ENCODE results near the gene NFATC3.

NFATC3 gene

GRCh38 chr16:68246121-68246520 lies 161.0 kb downstream of the NFATC3 start:
- ChIA-PET POLR2A (interaction anchor here (1.4 kb wide), 1 partner anchor 18 kb away, joined by 5 read pairs; no protein-coding TSS in a partner anchor), CTCF (interaction anchor here (1.2 kb wide), 1 partner anchor 18 kb away, joined by 5 read pairs; the partner anchor contains the start of gene SLC7A6)
- no peak for DNase-seq (ENCODE audit: extremely low spot score)
- TF ChIP-seq FOXM1 (IDR thresholded peaks at IDR 0.05; ENCODE audit: borderline replicate concordance): no peak

- TF ChIP-seq FOXM1 (IDR thresholded peaks at IDR 0.05; ENCODE audit: borderline replicate concordance) (no peak), ARNT (IDR thresholded peaks at IDR 0.05) (no peak), NFRKB (IDR thresholded peaks at IDR 0.05) (no peak), L3MBTL2 (conservative IDR thresholded peaks at IDR 0.05) (no peak), FOXK2 (IDR thresholded peaks at IDR 0.05) (no peak), TARDBP (IDR thresholded peaks at IDR 0.05) (no peak), CTBP1 (IDR thresholded peaks at IDR 0.05; ENCODE audit: borderline replicate concordance) (no peak), BHLHE40 (IDR thresholded peaks at IDR 0.05; ENCODE audit: borderline replicate concordance) (no peak), ELF4 (IDR thresholded peaks at IDR 0.05) (no peak), LEF1 (IDR thresholded peaks at IDR 0.05; ENCODE audit: borderline replicate concordance) (no peak), HDGF (IDR thresholded peaks at IDR 0.05; ENCODE audit: borderline replicate concordance) (no peak), SP1 (IDR thresholded peaks at IDR 0.05) (no peak), FOXA1 (IDR thresholded peaks at IDR 0.05) (no peak), ZNF384 (IDR thresholded peaks at IDR 0.05) (no peak), PKNOX1 (IDR thresholded peaks at IDR 0.05) (no peak), SUZ12 (IDR thresholded peaks at IDR 0.05) (no peak)
- ChIA-PET POLR2A (no interaction called here), CTCF (interaction anchor here (1.2 kb wide), 1 partner anchor 17 kb away, joined by 5 read pairs; the partner anchor contains the start of gene SLC7A6)
- no peak for DNase-seq (ENCODE audit: extremely low spot score)
Observed at GRCh38 chr16:68246666-68247065, 161.5 kb downstream of the NFATC3 start.

GRCh38 chr16:68247400-68247799 lies 162.2 kb downstream of the NFATC3 start:
- CTCF ChIA-PET: no interaction called here
- no peak for DNase-seq (ENCODE audit: extremely low spot score)
- TF ChIP-seq HDGF (IDR thresholded peaks at IDR 0.05; ENCODE audit: borderline replicate concordance) (no peak), LEF1 (IDR thresholded peaks at IDR 0.05; ENCODE audit: borderline replicate concordance) (no peak), L3MBTL2 (conservative IDR thresholded peaks at IDR 0.05) (no peak), ARNT (IDR thresholded peaks at IDR 0.05) (no peak)
- POLR2A ChIA-PET: interaction anchor here (1.1 kb wide), 1 partner anchor 10 kb away, joined by 3 read pairs; no protein-coding TSS in a partner anchor

- CTCF ChIA-PET: no interaction called here
- POLR2A ChIA-PET: interaction anchor here (0.7 to 1.1 kb wide), 2 partner anchors 10 to 368 kb away, joined by 3 read pairs; no protein-coding TSS in a partner anchor
Observed at GRCh38 chr16:68247932-68248331, 162.8 kb downstream of the NFATC3 start.

GRCh38 chr16:68249371-68249770 lies 164.2 kb downstream of the NFATC3 start:
- TF ChIP-seq CTBP1 (IDR thresholded peaks at IDR 0.05; ENCODE audit: borderline replicate concordance): no peak
- no peak for TF ChIP-seq L3MBTL2 (conservative IDR thresholded peaks at IDR 0.05)
- TF ChIP-seq ZNF384 (IDR thresholded peaks at IDR 0.05): no peak
- no peak for TF ChIP-seq FOXM1 (IDR thresholded peaks at IDR 0.05; ENCODE audit: borderline replicate concordance)
- no peak for TF ChIP-seq LEF1 (IDR thresholded peaks at IDR 0.05; ENCODE audit: borderline replicate concordance)
- TF ChIP-seq ARNT (IDR thresholded peaks at IDR 0.05): no peak
- TF ChIP-seq NFRKB (IDR thresholded peaks at IDR 0.05): no peak
- TF ChIP-seq SP1 (IDR thresholded peaks at IDR 0.05): no peak
- TF ChIP-seq BHLHE40 (IDR thresholded peaks at IDR 0.05; ENCODE audit: borderline replicate concordance): no peak
- TF ChIP-seq FOXK2 (IDR thresholded peaks at IDR 0.05): no peak
- TF ChIP-seq ELF4 (IDR thresholded peaks at IDR 0.05): no peak
- TF ChIP-seq FOXA1 (IDR thresholded peaks at IDR 0.05): no peak
- no peak for TF ChIP-seq PKNOX1 (IDR thresholded peaks at IDR 0.05)
- TF ChIP-seq SUZ12 (IDR thresholded peaks at IDR 0.05): no peak
- TF ChIP-seq HDGF (IDR thresholded peaks at IDR 0.05; ENCODE audit: borderline replicate concordance): no peak
- ChIA-PET POLR2A (interaction anchor here (1.6 to 2.0 kb wide), 2 partner anchors 12 to 14 kb away, joined by 4 to 6 read pairs; partner anchors contain the start of gene SLC7A6), CTCF (no interaction called here)
- no peak for DNase-seq (ENCODE audit: extremely low spot score)

More at GRCh38 chr16:68247932-68248331, 162.8 kb downstream of the NFATC3 start:
- no peak for DNase-seq (ENCODE audit: extremely low spot score)
- TF ChIP-seq LEF1 (IDR thresholded peaks at IDR 0.05; ENCODE audit: borderline replicate concordance): no peak
- TF ChIP-seq FOXM1 (IDR thresholded peaks at IDR 0.05; ENCODE audit: borderline replicate concordance): no peak
- TF ChIP-seq ELF4 (IDR thresholded peaks at IDR 0.05): no peak
- no peak for TF ChIP-seq FOXK2 (IDR thresholded peaks at IDR 0.05)
- TF ChIP-seq BHLHE40 (IDR thresholded peaks at IDR 0.05; ENCODE audit: borderline replicate concordance): no peak
- no peak for TF ChIP-seq HDGF (IDR thresholded peaks at IDR 0.05; ENCODE audit: borderline replicate concordance)
- no peak for TF ChIP-seq FOXA1 (IDR thresholded peaks at IDR 0.05)
- TF ChIP-seq ZNF384 (IDR thresholded peaks at IDR 0.05): no peak

GRCh38 chr16:68250951-68251350 lies 165.8 kb downstream of the NFATC3 start:
- TF ChIP-seq FOXA1 (IDR thresholded peaks at IDR 0.05) (no peak), LEF1 (IDR thresholded peaks at IDR 0.05; ENCODE audit: borderline replicate concordance) (no peak), BHLHE40 (IDR thresholded peaks at IDR 0.05; ENCODE audit: borderline replicate concordance) (no peak), TARDBP (IDR thresholded peaks at IDR 0.05) (no peak), FOXK2 (IDR thresholded peaks at IDR 0.05) (no peak), ZNF384 (IDR thresholded peaks at IDR 0.05) (no peak), PKNOX1 (IDR thresholded peaks at IDR 0.05) (no peak), ARNT (IDR thresholded peaks at IDR 0.05) (no peak), SUZ12 (IDR thresholded peaks at IDR 0.05) (no peak), CTBP1 (IDR thresholded peaks at IDR 0.05; ENCODE audit: borderline replicate concordance) (no peak), FOXM1 (IDR thresholded peaks at IDR 0.05; ENCODE audit: borderline replicate concordance) (no peak), L3MBTL2 (conservative IDR thresholded peaks at IDR 0.05) (no peak), SP1 (IDR thresholded peaks at IDR 0.05) (no peak), ELF4 (IDR thresholded peaks at IDR 0.05) (no peak), NFRKB (IDR thresholded peaks at IDR 0.05) (no peak), HDGF (IDR thresholded peaks at IDR 0.05; ENCODE audit: borderline replicate concordance) (no peak)
- POLR2A ChIA-PET: interaction anchor here (1.6 to 2.0 kb wide), 2 partner anchors 11 to 13 kb away, joined by 4 to 6 read pairs; partner anchors contain the start of gene SLC7A6
- no peak for DNase-seq (ENCODE audit: extremely low spot score)
- CTCF ChIA-PET: interaction anchor here (1.6 kb wide), 1 partner anchor 13 kb away, joined by 6 read pairs; the partner anchor contains the start of gene SLC7A6

All from HEK293T (cell line).